ENCODE data around the gene KRTAP10-6. TPM values are rescaled to one million over a fixed set of nuclear protein-coding genes. Genes with fewer than 3 reads are reported as not detected.

Gene KRTAP10-6
- total and polyA plus RNA-seq, 2 donors (not counting 1 experiment from before 2014, with no cell fraction given): not detected

DNA sequence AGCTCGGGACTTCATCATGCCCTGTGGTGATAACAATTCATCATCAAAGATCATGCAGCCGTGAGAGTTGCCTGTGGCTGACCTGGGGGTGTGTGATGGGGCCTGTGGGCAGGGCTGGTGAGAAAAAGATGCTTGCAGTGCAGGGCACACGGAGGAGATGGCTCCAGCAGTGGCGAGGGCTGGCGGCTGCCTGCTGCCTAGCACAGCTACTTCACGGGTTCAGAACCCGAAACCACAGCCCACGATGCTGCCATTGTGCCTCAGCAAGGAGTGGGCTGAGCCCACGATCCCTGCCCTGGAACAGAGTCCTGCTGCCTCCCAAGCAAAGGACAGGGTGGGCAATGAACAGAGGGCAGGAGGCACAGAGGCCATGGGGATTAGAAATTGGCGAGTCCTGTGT is 34.0 kb upstream of the KRTAP10-6 start:
- peaks cover 20% of the 10 kb centered on the region for H3K9me3 Mint-ChIP-seq (ENCODE audit: insufficient read depth)
- H3K9me3 ChIP-seq (ENCODE audit: control extremely low read depth in 1 of 3, control insufficient read depth in 2 of 3, insufficient read depth in 1 of 3, low read length in 2 of 3): peaks cover 0 to 51% (median 29%) of the 10 kb centered on the region in 3 donors
- H3K27me3 Mint-ChIP-seq: peaks cover 7% of the 10 kb centered on the region
- no peak overlapping the region for H3K9ac ChIP-seq (ENCODE audit: low read length)
- ATAC-seq (ENCODE audit: low read depth) (no peak), DNase-seq (no peak)
- ChIA-PET CTCF (no interaction called here), POLR2A (no interaction called here)
- no peak overlapping the region for H3K27ac Mint-ChIP-seq
- peaks cover 4% of the 10 kb centered on the region for H3K4me1 Mint-ChIP-seq
- intact Hi-C loops (cut with micrococcal nuclease): no loop called here
- H3K36me3 ChIP-seq (replicated peaks in 1 of 2; ENCODE audit: control extremely low read depth in 1 of 2, control insufficient read depth in 1 of 2, extremely low read depth in 1 of 2, insufficient read depth in 2 of 2, low read length in 1 of 2): no peaks in the 10 kb centered on the region
- H3K27ac ChIP-seq (ENCODE audit: low read length in 2 of 2): no peak overlapping the region
- peaks cover 0 to 20% (median 0%) of the 10 kb centered on the region in 4 experiments for H3K27me3 ChIP-seq (replicated peaks in 1 of 4; ENCODE audit: control extremely low read depth in 1 of 4, control insufficient read depth in 3 of 4, insufficient read depth in 4 of 4, low read length in 3 of 4)
- H3K4me2 ChIP-seq (replicated peaks; ENCODE audit: low read depth, low read length, poor library complexity, severe bottlenecking): no peak overlapping the region
- no peak overlapping the region for H2AFZ ChIP-seq (ENCODE audit: insufficient read depth, low read depth, low read length, poor library complexity, severe bottlenecking)
- H3K4me1 ChIP-seq (ENCODE audit: control insufficient read depth in 2 of 2, insufficient read depth in 2 of 2, low read length in 2 of 2): peaks cover 2 to 3% of the 10 kb centered on the region in 2 donors
- H4K20me1 ChIP-seq (ENCODE audit: control insufficient read depth, insufficient read depth, low read length, poor library complexity, severe bottlenecking): no peaks in the 10 kb centered on the region
- H3K4me3 Mint-ChIP-seq: no peak overlapping the region
- no peak for TF ChIP-seq EZH2 (IDR thresholded peaks at IDR 0.05; ENCODE audit: borderline replicate concordance, insufficient read depth, low read depth, low read length, poor library complexity, severe bottlenecking)
- TF ChIP-seq, protein P1, sequence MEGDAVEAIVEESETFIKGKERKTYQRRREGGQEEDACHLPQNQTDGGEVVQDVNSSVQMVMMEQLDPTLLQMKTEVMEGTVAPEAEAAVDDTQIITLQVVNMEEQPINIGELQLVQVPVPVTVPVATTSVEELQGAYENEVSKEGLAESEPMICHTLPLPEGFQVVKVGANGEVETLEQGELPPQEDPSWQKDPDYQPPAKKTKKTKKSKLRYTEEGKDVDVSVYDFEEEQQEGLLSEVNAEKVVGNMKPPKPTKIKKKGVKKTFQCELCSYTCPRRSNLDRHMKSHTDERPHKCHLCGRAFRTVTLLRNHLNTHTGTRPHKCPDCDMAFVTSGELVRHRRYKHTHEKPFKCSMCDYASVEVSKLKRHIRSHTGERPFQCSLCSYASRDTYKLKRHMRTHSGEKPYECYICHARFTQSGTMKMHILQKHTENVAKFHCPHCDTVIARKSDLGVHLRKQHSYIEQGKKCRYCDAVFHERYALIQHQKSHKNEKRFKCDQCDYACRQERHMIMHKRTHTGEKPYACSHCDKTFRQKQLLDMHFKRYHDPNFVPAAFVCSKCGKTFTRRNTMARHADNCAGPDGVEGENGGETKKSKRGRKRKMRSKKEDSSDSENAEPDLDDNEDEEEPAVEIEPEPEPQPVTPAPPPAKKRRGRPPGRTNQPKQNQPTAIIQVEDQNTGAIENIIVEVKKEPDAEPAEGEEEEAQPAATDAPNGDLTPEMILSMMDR (IDR thresholded peaks at IDR 0.05): no peak
- WGBS (ENCODE audit: insufficient coverage): 80% methylated on average over 9 of the region's 10 CpGs
- no peak overlapping the region for H3K4me3 ChIP-seq (ENCODE audit: control extremely low read depth in 1 of 5, extremely low read depth in 1 of 5, insufficient read depth in 1 of 5, low read depth in 2 of 5, low read length in 4 of 5)
- no peaks in the 10 kb centered on the region for H3K79me2 ChIP-seq (ENCODE audit: control insufficient read depth, insufficient read depth, low read length)

DNA sequence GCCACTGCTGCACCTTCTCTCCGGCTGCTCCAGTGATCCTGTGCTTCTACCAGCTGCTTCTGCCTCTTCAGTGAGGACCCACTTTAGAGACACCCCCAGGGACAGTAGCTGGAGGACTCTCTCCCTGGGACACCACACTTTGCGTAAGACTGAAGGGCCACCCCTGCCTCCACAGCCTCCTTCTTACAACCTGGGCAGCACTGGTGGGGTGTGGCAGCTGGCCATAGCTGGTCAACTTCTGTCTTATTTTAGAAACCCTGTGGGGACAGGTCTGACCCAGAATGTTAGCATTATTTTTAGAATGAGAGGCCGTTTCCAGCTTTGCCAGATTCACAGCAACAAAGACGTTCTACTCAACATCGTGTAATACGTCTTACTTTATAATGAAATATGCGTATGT is 33.5 kb upstream of the KRTAP10-6 start:
- H3K79me2 ChIP-seq (ENCODE audit: control insufficient read depth, insufficient read depth, low read length): no peaks in the 10 kb centered on the region

More for the DNA sequence above, 33.5 kb upstream of the KRTAP10-6 start:
- Histone ChIP-seq H3K4me3 (ENCODE audit: control extremely low read depth in 1 of 5, extremely low read depth in 1 of 5, insufficient read depth in 1 of 5, low read depth in 2 of 5, low read length in 4 of 5) (no peak overlapping the region), H4K20me1 (ENCODE audit: control insufficient read depth, insufficient read depth, low read length, poor library complexity, severe bottlenecking) (no peaks in the 10 kb centered on the region), H3K9me3 (ENCODE audit: control extremely low read depth in 1 of 3, control insufficient read depth in 2 of 3, insufficient read depth in 1 of 3, low read length in 2 of 3) (peaks cover 0 to 49% (median 24%) of the 10 kb centered on the region in 3 donors), H2AFZ (ENCODE audit: insufficient read depth, low read depth, low read length, poor library complexity, severe bottlenecking) (no peak overlapping the region), H3K36me3 (replicated peaks in 1 of 2; ENCODE audit: control extremely low read depth in 1 of 2, control insufficient read depth in 1 of 2, extremely low read depth in 1 of 2, insufficient read depth in 2 of 2, low read length in 1 of 2) (no peaks in the 10 kb centered on the region), H3K4me1 (ENCODE audit: control insufficient read depth in 2 of 2, insufficient read depth in 2 of 2, low read length in 2 of 2) (peaks cover 2 to 3% of the 10 kb centered on the region in 2 donors), H3K4me2 (replicated peaks; ENCODE audit: low read depth, low read length, poor library complexity, severe bottlenecking) (no peak overlapping the region), H3K27ac (ENCODE audit: low read length in 2 of 2) (no peak overlapping the region), H3K9ac (ENCODE audit: low read length) (no peak overlapping the region), H3K27me3 (replicated peaks in 1 of 4; ENCODE audit: control extremely low read depth in 1 of 4, control insufficient read depth in 3 of 4, insufficient read depth in 4 of 4, low read length in 3 of 4) (peaks cover 0 to 20% (median 0%) of the 10 kb centered on the region in 4 experiments)
- peaks cover 7% of the 10 kb centered on the region for H3K27me3 Mint-ChIP-seq
- WGBS (ENCODE audit: insufficient coverage): 100% methylated on average over 2 of the region's 7 CpGs
- TF ChIP-seq EZH2 (IDR thresholded peaks at IDR 0.05; ENCODE audit: borderline replicate concordance, insufficient read depth, low read depth, low read length, poor library complexity, severe bottlenecking): no peak
- TF ChIP-seq, protein P1 (IDR thresholded peaks at IDR 0.05): no peak
- DNase-seq: no peak
- CTCF ChIA-PET: no interaction called here
- POLR2A ChIA-PET: no interaction called here
- peaks cover 4% of the 10 kb centered on the region for H3K4me1 Mint-ChIP-seq
- intact Hi-C loops (cut with micrococcal nuclease): no loop called here
- no peak overlapping the region for H3K27ac Mint-ChIP-seq
- peaks cover 18% of the 10 kb centered on the region for H3K9me3 Mint-ChIP-seq (ENCODE audit: insufficient read depth)
- H3K4me3 Mint-ChIP-seq: no peak overlapping the region
- ATAC-seq (ENCODE audit: low read depth): no peak

Data from B cell (primary cell).